B cell (primary cell): ENCODE results near the gene TUFM. TPM values are rescaled to one million over a fixed set of nuclear protein-coding genes. Genes with fewer than 3 reads are reported as not detected.

Experiments used
- ATAC-seq: fragments of 200-7000 bp; cut with Tn5 transposase; one replicate; pipeline ENCODE4 v1.10.0; 2021; ENCODE audit warnings: low read depth, mild to moderate bottlenecking, moderate number of reproducible peaks, moderate library complexity
- CTCF ChIA-PET: fragments of 350-600 bp; sonication (Branson Sonifier 250); formaldehyde crosslinking; loops from one replicate; lab custom pipeline; 2021; ENCODE audit warnings: antibody characterized with exemption, inconsistent platforms; lab: Charles Lee
- POLR2A ChIA-PET: fragments of 350-600 bp; sonication (Branson Sonifier 250); formaldehyde crosslinking; loops from one replicate; lab custom pipeline; 2021; ENCODE audit warnings: antibody characterized with exemption; lab: Charles Lee
- DNase-seq: peaks from one replicate; pipeline ENCODE4 v3.0.0; 2013
- H2AFZ ChIP-seq: 2 replicates; pipeline ENCODE4 v1.6.1; 2012; ENCODE audit warnings: mild to moderate bottlenecking, low read depth, low read length; ENCODE audit not compliant: insufficient read depth, poor library complexity, severe bottlenecking
- H3K27ac ChIP-seq, 2 donors: 1 replicate in 1 of 2; 2 replicates in 1 of 2; pipeline ENCODE4 v1.5.1; 2012 to 2013; ENCODE audit warnings: low read length in 2 of 2, mild to moderate bottlenecking in 2 of 2, moderate library complexity in 1 of 2
- H3K27me3 ChIP-seq, 4 experiments: fragments of 200-600 bp in 1 of 4; sonication (generic) in 1 of 4; replicated peaks in 1 of 4; 1 replicate in 2 of 4; 2 replicates in 2 of 4; pipeline versions ENCODE4 v1.6.1 to v1.7.0; 2013 to 2016; ENCODE audit warnings: low read length in 3 of 4, mild to moderate bottlenecking in 2 of 4, mixed read lengths in 1 of 4, moderate library complexity in 1 of 4; ENCODE audit not compliant: insufficient read depth in 4 of 4, control insufficient read depth in 3 of 4; ENCODE audit errors: control extremely low read depth in 1 of 4
- H3K36me3 ChIP-seq, 2 experiments: replicated peaks in 1 of 2; 1 replicate in 1 of 2; 2 replicates in 1 of 2; pipeline versions ENCODE4 v1.6.1 to v1.7.1; 2013; ENCODE audit warnings: low read length in 1 of 2; ENCODE audit not compliant: insufficient read depth in 2 of 2, control insufficient read depth in 1 of 2; ENCODE audit errors: control extremely low read depth in 1 of 2, extremely low read depth in 1 of 2
- H3K4me1 ChIP-seq, 2 donors: fragments of 200-600 bp in 1 of 2; sonication (generic) in 1 of 2; 1 replicate in 1 of 2; 2 replicates in 1 of 2; pipeline versions ENCODE4 v1.5.1 to v1.6.1; 2013 to 2017; ENCODE audit warnings: low read length in 2 of 2; ENCODE audit not compliant: control insufficient read depth in 2 of 2, insufficient read depth in 2 of 2
- H3K4me2 ChIP-seq: replicated peaks from 2 replicates; pipeline ENCODE3; 2012; ENCODE audit warnings: mild to moderate bottlenecking, low read depth, low read length; ENCODE audit not compliant: poor library complexity, severe bottlenecking
- H3K4me3 ChIP-seq, 5 experiments: fragments of 200-600 bp in 1 of 5; sonication (generic) in 1 of 5; 1 replicate in 3 of 5; 2 replicates in 2 of 5; pipeline versions ENCODE4 v1.5.1 to v1.7.0; 2011 to 2016; ENCODE audit warnings: low read length in 4 of 5, mild to moderate bottlenecking in 4 of 5, low read depth in 2 of 5, control low read depth in 1 of 5, moderate library complexity in 1 of 5; ENCODE audit not compliant: insufficient read depth in 1 of 5; ENCODE audit errors: control extremely low read depth in 1 of 5, extremely low read depth in 1 of 5
- H3K79me2 ChIP-seq: fragments of 200-600 bp; sonication (generic); one replicate; pipeline ENCODE4 v1.6.0; 2016; ENCODE audit warnings: low read length; ENCODE audit not compliant: control insufficient read depth, insufficient read depth
- H3K9ac ChIP-seq: fragments of 200-600 bp; sonication (generic); 2 replicates; pipeline ENCODE4 v1.6.1; 2017; ENCODE audit warnings: mild to moderate bottlenecking, low read length, moderate library complexity
- H3K9me3 ChIP-seq, 3 donors: one replicate each; pipeline versions ENCODE4 v1.6.1 to v1.7.1; 2013; ENCODE audit warnings: low read length in 2 of 3; ENCODE audit not compliant: control insufficient read depth in 2 of 3, insufficient read depth in 1 of 3; ENCODE audit errors: control extremely low read depth in 1 of 3
- H4K20me1 ChIP-seq: 2 replicates; pipeline ENCODE4 v1.6.0; 2012; ENCODE audit warnings: mild to moderate bottlenecking, low read length; ENCODE audit not compliant: insufficient read depth, control insufficient read depth, poor library complexity, severe bottlenecking
- H3K27ac Mint-ChIP-seq: one replicate; pipeline ENCODE4 v1.8.0; 2021; ENCODE audit warnings: mixed read lengths
- H3K27me3 Mint-ChIP-seq: one replicate; pipeline ENCODE4 v1.8.0; 2021; ENCODE audit warnings: mixed read lengths
- H3K4me1 Mint-ChIP-seq: one replicate; pipeline ENCODE4 v1.8.0; 2021; ENCODE audit warnings: mixed read lengths
- H3K4me3 Mint-ChIP-seq: one replicate; pipeline ENCODE4 v1.8.0; 2021; ENCODE audit warnings: mixed read lengths
- H3K9me3 Mint-ChIP-seq: one replicate; pipeline ENCODE4 v1.8.0; 2022; ENCODE audit warnings: mixed read lengths; ENCODE audit not compliant: insufficient read depth
- CTCF ChIP-seq: fragments of 200-600 bp; IDR thresholded peaks from one replicate; pipeline ENCODE4 v1.8.0; 2022; ENCODE audit warnings: antibody characterized with exemption, mild to moderate bottlenecking
- EZH2 ChIP-seq: IDR thresholded peaks from 2 replicates; pipeline ENCODE4 v1.6.1; 2012; ENCODE audit warnings: borderline replicate concordance, low read depth, mild to moderate bottlenecking, moderate library complexity, low read length; ENCODE audit not compliant: insufficient read depth, poor library complexity, severe bottlenecking
- WGBS: methylation state at CpG from one replicate; pipeline ENCODE4 v1.1.5; 2013; ENCODE audit warnings: missing lambda C conversion rate; ENCODE audit not compliant: insufficient coverage; 5-methylcytosine and 5-hydroxymethylcytosine counted together
- intact Hi-C: fragments of 100-400 bp; cut with micrococcal nuclease; formaldehyde crosslinking; loops from one replicate; pipeline ENCODE4 v1.10.0; 2022
- polyA plus RNA-seq: library from polyadenylated mRNA; depleted of rRNA; stranded (reverse); fragments of >200 nt; gene quantifications from 2 replicates; pipeline ENCODE4 v1.2.3, GENCODE V29; 2012
- total RNA-seq, 2 donors: library from RNA; stranded (reverse); fragments of 120-200 nt in 1 of 2; gene quantifications; 1 replicate in 1 of 2; 2 replicates in 1 of 2; pipeline versions ENCODE4 v1.2.3 to v1.2.4, GENCODE V29; 2013 to 2022

The TUFM gene
- total and polyA plus RNA-seq, 2 donors (not counting 1 experiment from before 2014, with no cell fraction given), result 126 to 129 TPM

- Histone ChIP-seq H3K4me1 (no peaks in the 10 kb centered on the region), H3K9me3 (no peaks in the 10 kb centered on the region), H3K27ac (no peak overlapping the region), H2AFZ (no peak overlapping the region), H3K79me2 (peaks cover 26% of the 10 kb centered on the region), H4K20me1 (peaks cover 54% of the 10 kb centered on the region), H3K36me3 (peaks cover 2 to 66% of the 10 kb centered on the region in 2 experiments), H3K9ac (no peak overlapping the region), H3K4me2 (no peak overlapping the region), H3K27me3 (no peaks in the 10 kb centered on the region), H3K4me3 (no peak overlapping the region)
- H3K27ac Mint-ChIP-seq, result no peak overlapping the region
- CTCF ChIA-PET, result interaction anchor here (1.1 kb wide), 1 partner anchor 109 kb away, joined by 3 read pairs; no protein-coding TSS in a partner anchor
- POLR2A ChIA-PET, result no interaction called here
- DNase-seq (no peak), ATAC-seq (no peak)
- no peak overlapping the region for H3K4me3 Mint-ChIP-seq
- no peaks in the 10 kb centered on the region for H3K9me3 Mint-ChIP-seq
- no peaks in the 10 kb centered on the region for H3K4me1 Mint-ChIP-seq
- intact Hi-C loops, result no loop called here
- WGBS, result 98% methylated on average over 7 of the region's 25 CpGs
- TF ChIP-seq CTCF (no peak), EZH2 (no peak)
- no peaks in the 10 kb centered on the region for H3K27me3 Mint-ChIP-seq
Observed at GRCh38 chr16:28835864-28836760, 10.0 kb downstream of the TUFM start.
